Muscle layer of colon (tissue), 2 donors: ENCODE data around the gene ROBO1.

Experiments
- H3K27ac ChIP-seq: one replicate; pipeline ENCODE4 v1.7.0; 2013; ENCODE audit warnings: low read depth, mild to moderate bottlenecking, low read length, moderate library complexity
- H3K27me3 ChIP-seq, 2 donors: one replicate each; pipeline ENCODE4 v1.7.0; 2013; ENCODE audit warnings: low read length in 2 of 2, mild to moderate bottlenecking in 2 of 2; ENCODE audit not compliant: insufficient read depth in 2 of 2, control insufficient read depth in 1 of 2
- H3K36me3 ChIP-seq: one replicate; pipeline ENCODE4 v1.7.0; 2013; ENCODE audit warnings: mild to moderate bottlenecking, low read length; ENCODE audit not compliant: insufficient read depth
- H3K4me1 ChIP-seq: one replicate; pipeline ENCODE4 v1.7.0; 2013; ENCODE audit warnings: mild to moderate bottlenecking, low read length; ENCODE audit not compliant: insufficient read depth
- H3K4me3 ChIP-seq, 2 donors: one replicate each; pipeline ENCODE4 v1.7.0; 2013; ENCODE audit warnings: low read length in 2 of 2, low read depth in 1 of 2, mild to moderate bottlenecking in 1 of 2, moderate library complexity in 1 of 2
- H3K9ac ChIP-seq: one replicate; pipeline ENCODE4 v1.7.0; 2013; ENCODE audit warnings: low read length
- H3K9me3 ChIP-seq: one replicate; pipeline ENCODE4 v1.7.0; 2013; ENCODE audit warnings: mild to moderate bottlenecking, low read length
- donor health status: abdominal sarcoma.
- donor health status: Adenocarcinoma of cecum.

The ROBO1 gene

DNA sequence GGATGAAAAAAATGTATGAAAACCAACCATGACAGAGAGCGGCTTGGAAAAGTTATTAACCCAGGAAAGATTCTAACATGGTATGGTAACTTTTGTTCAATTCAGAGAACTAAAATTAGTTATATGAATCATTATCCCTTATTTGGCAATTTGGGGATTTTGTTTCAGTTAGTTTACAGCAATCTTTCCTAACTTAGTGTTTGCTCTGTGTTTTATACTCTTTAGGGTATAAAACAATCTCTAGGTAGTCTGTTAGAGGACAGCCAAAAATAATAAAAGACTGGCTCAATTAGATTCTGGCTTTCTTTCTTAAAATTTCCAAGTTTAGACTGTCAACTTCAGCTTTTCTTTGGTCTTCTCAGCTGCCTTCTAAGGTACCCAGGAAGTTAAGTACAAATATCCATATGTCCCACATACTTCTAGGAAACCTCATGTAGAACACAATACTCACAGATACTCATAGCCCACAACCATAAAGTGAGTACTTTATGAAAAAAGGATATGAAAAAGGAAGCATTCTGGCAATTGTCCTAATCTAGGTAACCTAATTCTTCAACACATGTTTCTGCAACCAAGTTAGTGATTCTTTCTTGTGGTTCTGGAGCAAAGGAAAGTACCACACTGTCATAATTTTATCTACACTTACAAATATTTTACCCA lies 849.3 kb downstream of the ROBO1 start:
- H3K27ac ChIP-seq: no peak overlapping the region

DNA sequence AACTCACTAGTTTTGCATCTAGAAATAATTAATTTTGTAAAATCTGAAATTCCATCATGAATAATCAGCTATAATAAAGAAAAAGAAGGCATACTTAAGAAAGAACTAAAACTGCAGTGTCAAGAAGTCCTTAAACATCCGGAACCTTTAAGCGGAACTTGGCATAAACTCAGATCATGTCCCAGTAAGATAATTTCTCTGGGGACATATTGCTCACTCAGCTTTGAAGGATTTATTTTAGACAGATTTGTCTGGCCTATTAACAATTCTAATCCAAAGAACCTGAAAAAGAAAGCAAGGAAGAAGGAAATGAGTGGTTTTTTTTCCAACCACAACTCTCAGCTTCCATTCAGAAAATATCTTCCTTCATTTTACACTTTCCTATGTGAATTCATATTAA lies 850.3 kb downstream of the ROBO1 start:
- Histone ChIP-seq H3K27ac (no peak overlapping the region), H3K27me3 (no peaks in the 10 kb centered on the region), H3K9ac (no peak overlapping the region), H3K9me3 (no peaks in the 10 kb centered on the region), H3K36me3 (no peaks in the 10 kb centered on the region), H3K4me3 (no peak overlapping the region), H3K4me1 (no peaks in the 10 kb centered on the region)

More for the DNA sequence above, 849.3 kb downstream of the ROBO1 start:
- no peak overlapping the region for H3K9ac ChIP-seq
- no peak overlapping the region for H3K4me3 ChIP-seq
- H3K9me3 ChIP-seq: no peaks in the 10 kb centered on the region
- no peaks in the 10 kb centered on the region for H3K36me3 ChIP-seq
- no peaks in the 10 kb centered on the region for H3K27me3 ChIP-seq
- no peaks in the 10 kb centered on the region for H3K4me1 ChIP-seq

DNA sequence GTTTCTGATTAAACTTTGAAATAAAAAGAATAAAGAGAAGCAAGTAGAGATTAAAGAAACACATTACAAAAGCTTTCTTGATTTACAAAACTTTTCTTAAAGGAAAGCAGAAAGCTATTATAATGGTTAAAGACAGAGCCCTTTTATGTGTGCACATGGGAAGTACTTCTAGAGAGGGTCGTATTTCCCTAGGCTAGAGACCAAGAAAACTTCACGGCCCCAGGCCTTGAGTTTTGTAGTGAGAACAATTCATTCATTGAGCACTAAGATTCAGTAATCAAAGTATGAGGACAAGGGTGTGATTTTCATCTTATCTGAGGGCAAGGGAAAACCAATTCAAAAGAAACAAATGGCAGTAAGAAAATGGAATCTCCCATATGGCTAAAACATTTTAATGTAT lies 854.1 kb downstream of the ROBO1 start:
- Histone ChIP-seq H3K4me1 (no peaks in the 10 kb centered on the region), H3K9me3 (no peaks in the 10 kb centered on the region), H3K36me3 (no peaks in the 10 kb centered on the region), H3K27me3 (no peaks in the 10 kb centered on the region), H3K4me3 (no peak overlapping the region), H3K9ac (no peak overlapping the region), H3K27ac (no peak overlapping the region)

DNA sequence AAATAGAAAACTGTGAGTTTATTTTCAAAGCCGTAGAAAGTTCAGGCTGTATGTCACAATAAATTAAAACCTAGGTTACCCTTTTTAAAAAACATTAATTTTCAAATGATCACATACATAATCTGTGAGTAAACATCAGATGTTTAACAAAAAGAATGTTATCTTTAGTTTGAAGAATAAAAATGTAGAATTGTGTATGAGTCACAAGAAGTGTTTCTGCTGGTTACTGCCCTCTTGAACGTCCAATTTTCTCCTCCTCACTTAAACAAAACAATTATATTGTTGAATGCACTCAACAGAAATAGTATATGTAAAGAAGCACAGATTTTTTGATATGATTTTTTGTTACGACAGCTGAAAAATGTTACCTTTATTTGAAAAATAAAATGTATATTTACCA lies 855.1 kb downstream of the ROBO1 start:
- no peaks in the 10 kb centered on the region for H3K9me3 ChIP-seq
- no peaks in the 10 kb centered on the region for H3K27me3 ChIP-seq
- no peaks in the 10 kb centered on the region for H3K36me3 ChIP-seq
- H3K27ac ChIP-seq: no peak overlapping the region
- no peaks in the 10 kb centered on the region for H3K4me1 ChIP-seq
- H3K9ac ChIP-seq: no peak overlapping the region
- no peak overlapping the region for H3K4me3 ChIP-seq

DNA sequence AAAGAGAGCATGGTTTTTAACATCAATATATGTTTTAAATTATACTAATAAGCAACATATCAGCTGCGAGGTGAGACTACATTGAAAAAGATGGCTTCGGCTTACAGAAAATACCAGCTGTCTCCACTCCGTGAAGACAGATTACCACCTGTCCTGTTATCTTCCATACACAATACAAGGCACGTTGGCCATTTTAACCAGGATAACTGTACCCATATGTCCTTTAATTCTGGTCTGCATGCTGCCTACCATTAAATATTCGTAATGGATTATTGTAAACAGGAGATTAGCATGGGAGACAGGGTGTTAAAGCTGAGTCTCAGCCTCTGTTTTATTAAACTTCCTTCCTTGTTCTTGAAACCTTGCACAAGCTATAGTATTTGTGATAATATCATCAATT lies 855.5 kb downstream of the ROBO1 start:
- no peak overlapping the region for H3K4me3 ChIP-seq
- H3K4me1 ChIP-seq: no peaks in the 10 kb centered on the region
- no peak overlapping the region for H3K9ac ChIP-seq
- no peaks in the 10 kb centered on the region for H3K9me3 ChIP-seq
- no peaks in the 10 kb centered on the region for H3K27me3 ChIP-seq
- no peak overlapping the region for H3K27ac ChIP-seq
- no peaks in the 10 kb centered on the region for H3K36me3 ChIP-seq

DNA sequence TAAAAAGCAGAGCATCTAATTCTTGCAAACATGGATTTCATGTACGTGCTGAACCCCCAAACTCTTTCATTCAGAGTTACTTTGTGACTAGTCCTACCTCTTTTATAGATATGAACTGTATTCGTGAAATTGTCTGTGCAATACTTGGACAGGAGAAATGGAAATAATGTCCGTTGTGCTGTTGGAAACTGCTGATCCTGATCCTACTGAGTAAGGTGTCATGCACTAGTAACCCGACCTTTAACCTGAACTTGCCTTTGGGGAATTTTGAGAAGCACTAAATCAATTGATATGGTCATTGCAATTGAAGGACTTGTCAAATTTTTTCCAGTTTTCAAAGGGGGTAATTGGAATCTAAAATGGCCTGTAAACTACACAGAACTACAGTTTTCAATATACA lies 856.4 kb downstream of the ROBO1 start:
- Histone ChIP-seq H3K9ac (no peak overlapping the region), H3K9me3 (no peaks in the 10 kb centered on the region), H3K4me3 (no peak overlapping the region), H3K4me1 (no peaks in the 10 kb centered on the region), H3K27me3 (no peaks in the 10 kb centered on the region), H3K36me3 (no peaks in the 10 kb centered on the region), H3K27ac (no peak overlapping the region)

DNA sequence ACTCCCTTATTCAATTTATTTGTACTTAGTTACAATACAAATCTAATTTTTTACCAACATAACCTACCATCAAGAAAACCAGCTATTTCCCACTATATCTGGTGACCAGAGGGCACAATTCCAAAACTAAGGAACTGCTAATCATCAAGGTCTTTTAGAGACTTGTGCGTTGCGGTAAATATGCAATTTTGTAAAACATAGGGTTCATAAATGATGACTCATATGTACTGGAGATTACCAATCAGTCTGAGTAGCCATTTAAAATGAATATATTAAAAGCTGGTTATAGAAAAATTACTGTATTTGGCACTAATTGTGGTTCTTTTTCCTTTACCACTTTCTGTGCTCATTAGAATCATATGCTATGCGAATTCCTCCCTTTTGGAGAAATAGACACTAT lies 859.6 kb downstream of the ROBO1 start:
- H3K9ac ChIP-seq: no peak overlapping the region
- no peaks in the 10 kb centered on the region for H3K4me1 ChIP-seq
- no peaks in the 10 kb centered on the region for H3K27me3 ChIP-seq
- H3K27ac ChIP-seq: no peak overlapping the region
- H3K9me3 ChIP-seq: no peaks in the 10 kb centered on the region
- H3K4me3 ChIP-seq: no peak overlapping the region
- no peaks in the 10 kb centered on the region for H3K36me3 ChIP-seq

DNA sequence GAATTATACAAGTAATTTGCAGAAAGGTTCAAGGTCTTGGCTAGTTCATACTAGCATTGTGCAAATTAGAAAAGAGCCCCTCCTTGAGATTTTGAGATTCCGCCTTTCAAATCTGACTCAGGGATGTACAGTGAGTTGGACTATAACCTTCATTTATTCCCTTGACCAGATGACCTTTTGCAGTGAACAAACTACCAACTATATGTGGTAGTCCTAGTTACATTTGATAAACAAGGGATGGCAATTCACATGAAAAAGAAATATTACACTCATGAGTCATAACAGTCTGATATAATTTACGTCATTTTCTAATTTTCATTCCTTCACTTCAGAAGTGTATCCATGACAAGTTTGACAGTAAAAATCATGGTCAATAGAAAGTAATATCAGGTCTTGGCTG lies 860.4 kb downstream of the ROBO1 start:
- Histone ChIP-seq H3K4me3 (no peak overlapping the region), H3K4me1 (no peaks in the 10 kb centered on the region), H3K36me3 (no peaks in the 10 kb centered on the region), H3K27me3 (no peaks in the 10 kb centered on the region), H3K9ac (no peak overlapping the region), H3K27ac (no peak overlapping the region), H3K9me3 (no peaks in the 10 kb centered on the region)

DNA sequence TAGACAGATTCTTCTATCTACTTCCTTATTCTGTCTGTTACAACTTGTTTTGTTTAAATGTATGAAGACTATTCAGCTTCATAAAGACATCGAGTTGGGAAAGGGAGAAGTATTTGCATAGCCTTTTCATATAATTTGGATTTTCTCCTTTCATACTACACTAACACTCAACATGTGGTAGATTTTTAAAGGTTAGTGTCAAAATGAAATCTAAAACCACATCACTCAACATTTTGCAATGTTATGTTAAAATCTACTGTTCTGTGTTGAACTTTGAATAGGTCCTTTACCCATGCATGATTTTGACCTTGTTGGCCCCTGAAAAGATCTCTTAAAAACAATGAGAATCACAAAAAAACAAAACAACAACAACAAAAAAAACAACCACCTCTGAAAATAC lies 860.9 kb downstream of the ROBO1 start:
- no peak overlapping the region for H3K9ac ChIP-seq
- H3K4me3 ChIP-seq: no peak overlapping the region
- no peaks in the 10 kb centered on the region for H3K9me3 ChIP-seq
- no peak overlapping the region for H3K27ac ChIP-seq
- no peaks in the 10 kb centered on the region for H3K36me3 ChIP-seq
- no peaks in the 10 kb centered on the region for H3K27me3 ChIP-seq
- no peaks in the 10 kb centered on the region for H3K4me1 ChIP-seq

DNA sequence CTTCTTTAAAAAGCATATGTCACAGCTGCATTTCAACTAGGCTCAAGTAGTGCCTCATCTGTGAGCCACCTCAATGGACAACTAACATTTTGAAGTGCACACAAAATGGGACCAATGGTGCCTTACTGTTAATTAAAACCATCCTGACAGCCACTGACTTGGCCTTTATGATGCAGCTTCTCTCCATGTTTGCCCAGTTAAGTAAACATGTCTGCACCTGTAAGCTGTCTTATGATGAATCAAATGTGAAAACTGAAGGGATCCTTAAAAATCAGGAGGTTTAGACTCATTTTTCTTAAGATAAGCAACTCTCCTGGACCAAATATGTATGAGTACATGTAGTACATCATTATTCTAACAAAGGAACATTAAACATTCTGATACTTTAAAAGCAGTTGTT lies 861.6 kb downstream of the ROBO1 start:
- no peak overlapping the region for H3K27ac ChIP-seq

DNA sequence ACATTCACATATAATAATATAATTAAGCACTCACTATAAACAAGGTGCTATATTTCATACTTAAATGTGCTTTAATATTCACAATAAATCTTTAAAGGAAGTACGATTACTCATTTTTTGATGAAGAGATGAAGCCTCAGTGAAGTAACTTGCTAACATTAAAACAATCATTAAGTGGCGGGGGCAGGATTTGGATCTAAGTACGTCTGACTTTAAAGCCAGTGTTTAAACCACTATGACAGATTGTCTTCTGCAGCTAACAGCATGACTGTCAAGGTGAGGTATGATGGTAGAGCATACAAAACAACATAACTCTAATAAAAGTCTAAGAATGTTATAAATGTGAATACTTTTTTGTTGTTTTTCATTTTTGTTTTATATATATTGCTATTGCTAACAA lies 862.1 kb downstream of the ROBO1 start:
- H3K36me3 ChIP-seq: no peaks in the 10 kb centered on the region
- no peaks in the 10 kb centered on the region for H3K27me3 ChIP-seq
- no peak overlapping the region for H3K27ac ChIP-seq
- no peak overlapping the region for H3K9ac ChIP-seq
- no peak overlapping the region for H3K4me3 ChIP-seq
- H3K9me3 ChIP-seq: no peaks in the 10 kb centered on the region
- H3K4me1 ChIP-seq: no peaks in the 10 kb centered on the region

More for the DNA sequence above, 861.6 kb downstream of the ROBO1 start:
- H3K4me3 ChIP-seq: no peak overlapping the region
- H3K4me1 ChIP-seq: no peaks in the 10 kb centered on the region
- no peaks in the 10 kb centered on the region for H3K36me3 ChIP-seq
- H3K9ac ChIP-seq: no peak overlapping the region
- H3K27me3 ChIP-seq: no peaks in the 10 kb centered on the region
- H3K9me3 ChIP-seq: no peaks in the 10 kb centered on the region

DNA sequence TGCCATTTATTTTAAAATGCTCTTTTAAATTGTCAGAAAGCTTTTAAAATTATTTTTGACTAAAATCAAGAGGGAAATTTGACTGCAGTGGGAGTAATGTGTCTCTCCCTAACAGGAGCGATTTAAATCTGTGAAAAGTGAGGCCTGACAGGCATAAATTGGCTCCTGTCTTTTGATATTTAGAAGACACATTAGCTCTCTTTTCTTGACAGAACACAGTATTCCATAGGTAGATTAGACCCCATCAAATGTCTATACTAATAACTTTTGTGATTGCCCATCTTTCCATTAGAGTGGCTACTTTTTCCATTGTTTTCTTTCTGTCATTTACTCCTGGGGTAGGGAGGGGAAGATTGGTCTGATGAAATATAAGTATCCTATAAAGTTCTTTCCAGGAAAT lies 866.3 kb downstream of the ROBO1 start:
- no peaks in the 10 kb centered on the region for H3K4me1 ChIP-seq
- no peak overlapping the region for H3K27ac ChIP-seq
- H3K27me3 ChIP-seq: no peaks in the 10 kb centered on the region
- no peaks in the 10 kb centered on the region for H3K9me3 ChIP-seq
- H3K36me3 ChIP-seq: no peaks in the 10 kb centered on the region
- H3K4me3 ChIP-seq: no peak overlapping the region
- no peak overlapping the region for H3K9ac ChIP-seq
